ENCODE data around the gene FAM131A.

DNA sequence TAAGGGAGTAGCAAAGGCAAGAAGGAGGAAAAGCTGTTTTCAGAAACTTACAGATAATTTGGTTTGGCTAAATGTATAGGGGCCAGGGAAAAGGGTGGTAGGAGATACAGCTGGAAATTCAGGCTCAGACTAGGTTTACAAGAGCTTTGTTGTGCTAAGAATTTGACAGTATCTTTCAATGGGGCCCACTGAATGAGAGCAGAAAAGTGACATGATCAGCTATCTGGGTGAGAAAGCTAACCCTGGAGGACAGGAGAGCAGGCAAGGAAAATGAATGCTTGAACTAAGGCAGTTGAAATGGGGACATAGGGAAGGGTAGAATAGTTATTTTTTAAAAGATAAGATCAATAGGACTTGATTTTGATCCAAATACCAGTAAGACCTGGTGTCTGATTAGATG is 25.8 kb upstream of the FAM131A start:
- TF ChIP-seq MAZ (IDR thresholded peaks at IDR 0.05; ENCODE audit: borderline replicate concordance, low read depth, low read length) (no peak), CEBPB (IDR thresholded peaks at IDR 0.05; ENCODE audit: low read depth, low read length) (no peak), RAD21 (IDR thresholded peaks at IDR 0.05; ENCODE audit: low read length) (no peak), MAFK (IDR thresholded peaks at IDR 0.05; ENCODE audit: low read depth, low read length) (no peak), POLR2A (IDR thresholded peaks at IDR 0.05; ENCODE audit: low read depth, low read length) (no peak)
- TF ChIP-seq, protein P1, sequence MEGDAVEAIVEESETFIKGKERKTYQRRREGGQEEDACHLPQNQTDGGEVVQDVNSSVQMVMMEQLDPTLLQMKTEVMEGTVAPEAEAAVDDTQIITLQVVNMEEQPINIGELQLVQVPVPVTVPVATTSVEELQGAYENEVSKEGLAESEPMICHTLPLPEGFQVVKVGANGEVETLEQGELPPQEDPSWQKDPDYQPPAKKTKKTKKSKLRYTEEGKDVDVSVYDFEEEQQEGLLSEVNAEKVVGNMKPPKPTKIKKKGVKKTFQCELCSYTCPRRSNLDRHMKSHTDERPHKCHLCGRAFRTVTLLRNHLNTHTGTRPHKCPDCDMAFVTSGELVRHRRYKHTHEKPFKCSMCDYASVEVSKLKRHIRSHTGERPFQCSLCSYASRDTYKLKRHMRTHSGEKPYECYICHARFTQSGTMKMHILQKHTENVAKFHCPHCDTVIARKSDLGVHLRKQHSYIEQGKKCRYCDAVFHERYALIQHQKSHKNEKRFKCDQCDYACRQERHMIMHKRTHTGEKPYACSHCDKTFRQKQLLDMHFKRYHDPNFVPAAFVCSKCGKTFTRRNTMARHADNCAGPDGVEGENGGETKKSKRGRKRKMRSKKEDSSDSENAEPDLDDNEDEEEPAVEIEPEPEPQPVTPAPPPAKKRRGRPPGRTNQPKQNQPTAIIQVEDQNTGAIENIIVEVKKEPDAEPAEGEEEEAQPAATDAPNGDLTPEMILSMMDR (conservative IDR thresholded peaks at IDR 0.05; ENCODE audit: low read depth, low read length), result no peak

All from IMR-90 (cell line).